Measurements from ENCODE around the gene SAMD4A.

Gene SAMD4A

DNA sequence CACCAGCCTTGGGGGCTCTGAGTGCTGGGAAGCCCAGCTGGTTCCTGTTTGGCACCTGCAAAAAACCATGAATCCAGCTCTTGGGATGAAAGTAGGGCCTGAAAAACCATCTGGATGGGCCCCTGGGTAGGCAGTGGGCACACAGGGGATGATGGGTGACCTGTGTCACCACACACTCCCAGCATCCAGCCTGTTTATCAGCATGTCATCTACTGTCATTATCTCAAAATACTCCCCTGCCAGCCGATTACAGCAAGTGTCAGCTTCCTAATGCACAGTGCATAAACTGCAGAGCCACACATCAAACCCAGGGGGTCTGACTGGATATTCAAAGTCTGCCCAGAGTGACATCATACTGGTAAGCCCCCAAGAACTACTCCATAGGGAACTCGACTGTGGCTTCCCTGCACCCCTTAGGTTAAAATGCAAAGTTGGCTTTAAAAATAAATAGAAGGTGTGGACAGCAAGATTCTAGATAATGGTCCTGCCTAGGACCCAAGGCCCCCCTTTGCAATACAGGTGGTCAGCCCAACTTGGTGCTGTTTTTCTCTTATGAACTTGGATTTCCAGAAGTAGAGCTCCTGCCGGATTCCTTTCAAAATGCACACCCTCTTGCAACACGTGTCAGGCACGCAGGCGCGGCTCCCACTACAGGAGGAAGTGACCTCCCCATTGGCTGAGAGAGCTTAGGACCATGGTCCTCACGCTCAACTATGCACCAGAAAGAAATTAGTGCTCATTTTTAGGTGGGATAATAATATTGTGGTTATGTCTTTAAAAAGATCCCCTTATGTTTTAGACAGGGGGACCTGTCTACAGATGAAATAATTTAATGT is 241.6 kb downstream of the SAMD4A start:
- TF ChIP-seq, protein P1, sequence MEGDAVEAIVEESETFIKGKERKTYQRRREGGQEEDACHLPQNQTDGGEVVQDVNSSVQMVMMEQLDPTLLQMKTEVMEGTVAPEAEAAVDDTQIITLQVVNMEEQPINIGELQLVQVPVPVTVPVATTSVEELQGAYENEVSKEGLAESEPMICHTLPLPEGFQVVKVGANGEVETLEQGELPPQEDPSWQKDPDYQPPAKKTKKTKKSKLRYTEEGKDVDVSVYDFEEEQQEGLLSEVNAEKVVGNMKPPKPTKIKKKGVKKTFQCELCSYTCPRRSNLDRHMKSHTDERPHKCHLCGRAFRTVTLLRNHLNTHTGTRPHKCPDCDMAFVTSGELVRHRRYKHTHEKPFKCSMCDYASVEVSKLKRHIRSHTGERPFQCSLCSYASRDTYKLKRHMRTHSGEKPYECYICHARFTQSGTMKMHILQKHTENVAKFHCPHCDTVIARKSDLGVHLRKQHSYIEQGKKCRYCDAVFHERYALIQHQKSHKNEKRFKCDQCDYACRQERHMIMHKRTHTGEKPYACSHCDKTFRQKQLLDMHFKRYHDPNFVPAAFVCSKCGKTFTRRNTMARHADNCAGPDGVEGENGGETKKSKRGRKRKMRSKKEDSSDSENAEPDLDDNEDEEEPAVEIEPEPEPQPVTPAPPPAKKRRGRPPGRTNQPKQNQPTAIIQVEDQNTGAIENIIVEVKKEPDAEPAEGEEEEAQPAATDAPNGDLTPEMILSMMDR (IDR thresholded peaks at IDR 0.05): no peak

DNA sequence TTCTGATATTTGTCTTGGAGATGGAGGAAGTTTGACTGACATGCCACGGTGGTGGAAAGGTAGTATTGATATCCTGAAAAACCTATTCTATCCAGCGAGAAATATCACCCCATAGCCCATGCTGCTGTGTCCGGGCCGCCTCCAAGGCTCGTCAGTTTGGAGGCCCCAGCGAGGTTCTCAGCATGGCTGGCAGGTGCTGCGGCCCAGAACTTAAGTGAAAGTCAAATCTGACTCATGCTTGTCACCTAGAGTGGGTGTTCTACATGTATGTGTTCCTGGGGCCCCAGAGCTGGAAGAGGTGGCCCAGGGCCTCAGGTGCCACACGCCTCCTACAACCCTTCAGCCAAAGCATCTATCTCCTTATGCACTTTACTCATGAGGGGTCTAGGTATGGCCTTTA is 242.8 kb downstream of the SAMD4A start:
- TF ChIP-seq, protein P1 (IDR thresholded peaks at IDR 0.05): no peak

DNA sequence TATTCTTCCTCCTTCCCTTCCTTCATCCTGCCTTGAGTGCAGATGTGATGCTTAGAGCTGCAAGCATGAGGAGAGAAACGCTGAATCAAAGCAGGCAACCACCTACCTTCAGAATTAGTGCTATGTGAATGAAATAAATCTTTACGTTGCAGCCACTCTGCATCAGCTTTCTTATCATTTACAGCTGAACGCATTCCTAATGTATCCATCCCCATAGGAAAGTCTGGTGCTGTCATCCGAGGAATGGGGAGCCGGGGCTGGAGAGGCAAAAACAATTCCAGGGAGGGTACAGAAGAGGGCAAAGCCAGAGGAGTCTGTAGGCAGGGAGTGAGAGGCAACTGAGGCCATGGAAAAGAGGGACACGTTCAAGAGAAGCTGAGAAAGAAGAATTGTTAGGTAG is 245.7 kb downstream of the SAMD4A start:
- TF ChIP-seq, protein P1 (IDR thresholded peaks at IDR 0.05): no peak

DNA sequence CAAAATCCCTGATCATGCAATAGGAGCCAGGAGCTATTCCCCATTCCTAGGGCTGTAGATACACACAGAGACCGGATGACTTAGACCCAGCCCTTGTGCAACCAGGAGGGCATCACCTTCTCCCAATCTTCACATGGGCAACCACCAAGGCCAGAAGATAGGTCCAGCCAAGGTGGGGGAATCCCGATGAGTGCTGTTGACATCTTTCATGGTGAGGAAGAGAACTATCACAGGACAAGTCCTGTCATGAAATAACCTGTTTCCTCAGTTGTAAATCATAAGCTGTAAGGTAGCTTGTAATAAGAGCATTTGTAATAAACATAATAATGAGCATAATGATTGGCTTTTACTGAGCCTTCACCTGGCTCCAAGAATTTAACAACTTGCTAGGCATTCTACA is 246.2 kb downstream of the SAMD4A start:
- TF ChIP-seq, protein P1 (IDR thresholded peaks at IDR 0.05): no peak

DNA sequence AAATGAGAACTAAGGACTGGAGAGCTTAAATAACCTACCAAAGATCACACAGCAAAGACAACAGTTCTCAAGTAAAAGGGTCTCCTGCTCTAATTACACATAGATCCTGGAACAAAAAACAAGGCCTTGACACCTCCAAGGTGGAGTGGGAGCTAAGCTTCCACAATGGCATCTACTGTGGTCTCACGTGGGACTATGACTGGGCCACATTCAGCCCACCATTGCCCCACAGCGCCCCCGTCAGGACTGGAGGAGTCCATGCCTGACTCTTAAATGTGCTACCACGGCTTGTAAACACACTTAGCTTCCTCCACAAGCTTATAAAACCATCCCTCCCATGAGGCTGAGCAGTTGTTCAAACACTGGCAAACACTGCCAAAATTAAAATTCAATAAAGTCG is 247.1 kb downstream of the SAMD4A start:
- TF ChIP-seq, protein P1 (IDR thresholded peaks at IDR 0.05): peak; percentile 43; the same call in 1 of the 2 replicates

DNA sequence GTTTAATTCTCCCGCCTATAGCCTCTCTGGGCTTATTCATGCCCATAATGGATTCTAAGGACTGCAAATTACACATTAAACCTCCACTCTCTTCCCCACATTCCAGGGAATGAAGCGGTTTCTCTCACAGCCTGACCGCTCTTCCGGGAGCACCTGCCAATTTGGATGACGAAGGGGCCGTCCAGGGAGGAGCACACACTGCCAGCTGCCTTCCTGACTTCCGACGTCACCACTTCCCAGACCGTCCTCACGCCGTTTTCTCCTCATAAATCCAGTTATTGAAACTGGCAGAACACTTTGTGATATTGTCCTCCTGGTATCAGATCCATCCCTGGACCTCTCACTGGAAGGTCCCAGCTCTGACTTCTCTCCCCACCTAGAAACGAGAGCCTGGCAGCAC is 248.1 kb downstream of the SAMD4A start:
- TF ChIP-seq, protein P1 (IDR thresholded peaks at IDR 0.05): no peak

DNA sequence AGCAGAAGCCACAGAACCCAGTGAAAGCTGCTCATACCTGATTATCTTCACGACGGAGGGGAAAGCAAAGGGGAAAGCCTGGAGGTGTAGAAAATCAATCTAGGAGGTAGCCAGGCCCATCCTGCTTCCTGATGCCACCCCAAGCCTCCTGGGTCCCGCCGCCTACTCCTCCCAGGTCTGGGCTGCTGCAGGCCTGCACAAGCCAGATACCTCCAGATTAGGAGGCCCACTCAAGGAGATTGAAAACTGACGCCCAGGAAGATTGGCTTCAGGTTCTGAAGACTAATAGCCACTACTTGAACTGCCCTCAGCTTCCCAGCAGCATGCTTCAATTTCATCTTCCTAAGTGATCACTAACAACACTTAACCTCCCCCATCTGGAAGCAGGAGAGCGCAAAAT is 248.6 kb downstream of the SAMD4A start:
- TF ChIP-seq, protein P1 (IDR thresholded peaks at IDR 0.05): no peak

All from LNCAP (cell line).